KMS-11 (cell line): ENCODE data around the gene PRSS12.

Experiments
- H2AFZ ChIP-seq: fragments of 200-600 bp; sonication (generic); 2 replicates; pipeline ENCODE4 v1.6.1; 2016; ENCODE audit warnings: antibody characterized with exemption, mixed run types, low read depth
- H3K27ac ChIP-seq: fragments of 200-600 bp; sonication (generic); 2 replicates; pipeline ENCODE4 v1.6.1; 2016; ENCODE audit warnings: mild to moderate bottlenecking, mixed run types
- H3K27me3 ChIP-seq: fragments of 200-600 bp; sonication (generic); 2 replicates; pipeline ENCODE4 v1.6.1; 2017; ENCODE audit warnings: mild to moderate bottlenecking, low read depth, mixed run types, moderate library complexity; ENCODE audit not compliant: insufficient read depth
- H3K36me3 ChIP-seq: fragments of 200-600 bp; sonication (generic); 2 replicates; pipeline ENCODE4 v1.6.1; 2017; ENCODE audit warnings: mild to moderate bottlenecking, mixed run types; ENCODE audit not compliant: insufficient read depth
- H3K4me1 ChIP-seq: fragments of 200-600 bp; sonication (generic); 2 replicates; pipeline ENCODE4 v1.6.1; 2016; ENCODE audit warnings: mild to moderate bottlenecking, low read depth, mixed run types; ENCODE audit not compliant: poor library complexity, severe bottlenecking
- H3K4me2 ChIP-seq: fragments of 200-600 bp; sonication (generic); 2 replicates; pipeline ENCODE4 v1.7.0; 2016; ENCODE audit warnings: mild to moderate bottlenecking, mixed run types
- H3K4me3 ChIP-seq: fragments of 200-600 bp; sonication (generic); IDR thresholded peaks from 2 replicates; pipeline ENCODE4 v1.6.1; 2017; ENCODE audit warnings: low read depth, low read length, mixed read lengths; ENCODE audit not compliant: insufficient read depth
- H3K79me2 ChIP-seq: fragments of 200-600 bp; sonication (generic); 2 replicates; pipeline ENCODE4 v1.6.1; 2016; ENCODE audit warnings: low read depth, mixed run types; ENCODE audit not compliant: insufficient read depth
- H3K9ac ChIP-seq: fragments of 200-600 bp; sonication (generic); 2 replicates; pipeline ENCODE4 v1.6.1; 2016; ENCODE audit warnings: mild to moderate bottlenecking, mixed run types
- H4K20me1 ChIP-seq: fragments of 200-600 bp; sonication (generic); 2 replicates; pipeline ENCODE4 v1.6.1; 2016; ENCODE audit warnings: mild to moderate bottlenecking, mixed run types; ENCODE audit not compliant: insufficient read depth
- TF ChIP-seq, protein P1 (sequence below): fragments of 200-600 bp; sonication (generic); conservative IDR thresholded peaks from 2 replicates; pipeline ENCODE4 v1.6.1; 2017; ENCODE audit warnings: low read depth, mild to moderate bottlenecking, antibody characterized with exemption, low read length, moderate library complexity, mixed read lengths

Gene PRSS12

DNA sequence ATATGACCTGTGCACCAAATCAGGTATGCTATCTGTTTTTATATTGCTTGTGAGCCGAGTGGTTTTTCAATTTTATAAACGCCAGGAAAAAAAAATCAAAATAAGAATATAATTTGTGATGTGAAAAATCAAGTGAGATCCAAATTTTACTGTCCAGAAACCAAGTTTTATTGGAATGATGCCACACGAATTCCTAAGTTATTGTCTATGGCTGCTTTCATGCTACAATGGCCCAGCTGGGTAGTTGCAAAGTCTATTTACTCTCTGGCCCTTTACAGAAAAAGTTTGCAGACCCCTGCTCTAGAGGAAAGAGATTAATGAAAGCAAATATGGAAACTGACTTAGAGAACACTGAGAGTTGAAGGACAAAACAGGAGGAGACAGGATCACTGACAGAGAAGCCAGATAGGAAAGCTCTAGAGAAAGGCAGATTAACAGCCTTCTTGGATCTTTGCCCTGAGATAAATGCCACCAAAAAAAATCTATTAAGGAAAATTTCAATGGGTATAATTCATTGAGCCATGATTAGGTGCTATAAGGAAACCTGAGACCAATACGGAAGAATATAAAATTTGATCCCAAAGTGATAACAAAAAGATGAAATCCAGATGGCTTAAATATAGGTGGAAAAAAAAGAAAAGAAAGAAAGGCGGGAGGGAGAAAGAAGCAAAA is 29.8 kb downstream of the PRSS12 start:
- H2AFZ ChIP-seq = no peak overlapping the region

DNA sequence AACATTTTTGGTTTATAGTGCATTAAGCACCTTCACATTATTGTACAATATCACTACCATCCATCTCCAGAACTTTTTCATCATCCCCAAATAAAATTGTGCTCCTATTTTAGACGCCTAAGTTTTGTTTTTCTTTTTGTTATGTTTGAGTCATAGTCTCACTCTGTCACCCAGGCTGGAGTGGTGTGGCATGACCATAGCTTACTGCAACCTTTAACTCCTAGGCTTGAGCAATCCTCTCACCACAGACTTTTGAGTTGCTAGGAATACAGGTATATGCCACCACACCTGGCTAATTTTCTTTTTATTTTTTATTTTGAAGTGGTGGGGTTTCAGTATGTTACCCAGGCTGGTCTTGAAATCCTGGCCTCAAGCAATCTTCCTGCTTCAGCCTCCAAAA is 33.9 kb downstream of the PRSS12 start:
- Histone ChIP-seq H2AFZ (no peak overlapping the region), H3K79me2 (no peaks in the 10 kb centered on the region), H3K9ac (no peak overlapping the region), H3K36me3 (no peaks in the 10 kb centered on the region), H3K4me1 (no peaks in the 10 kb centered on the region), H4K20me1 (no peaks in the 10 kb centered on the region), H3K4me2 (no peak overlapping the region), H3K27ac (no peak overlapping the region), H3K27me3 (no peaks in the 10 kb centered on the region), H3K4me3 (no peak overlapping the region)
- TF ChIP-seq, protein P1, sequence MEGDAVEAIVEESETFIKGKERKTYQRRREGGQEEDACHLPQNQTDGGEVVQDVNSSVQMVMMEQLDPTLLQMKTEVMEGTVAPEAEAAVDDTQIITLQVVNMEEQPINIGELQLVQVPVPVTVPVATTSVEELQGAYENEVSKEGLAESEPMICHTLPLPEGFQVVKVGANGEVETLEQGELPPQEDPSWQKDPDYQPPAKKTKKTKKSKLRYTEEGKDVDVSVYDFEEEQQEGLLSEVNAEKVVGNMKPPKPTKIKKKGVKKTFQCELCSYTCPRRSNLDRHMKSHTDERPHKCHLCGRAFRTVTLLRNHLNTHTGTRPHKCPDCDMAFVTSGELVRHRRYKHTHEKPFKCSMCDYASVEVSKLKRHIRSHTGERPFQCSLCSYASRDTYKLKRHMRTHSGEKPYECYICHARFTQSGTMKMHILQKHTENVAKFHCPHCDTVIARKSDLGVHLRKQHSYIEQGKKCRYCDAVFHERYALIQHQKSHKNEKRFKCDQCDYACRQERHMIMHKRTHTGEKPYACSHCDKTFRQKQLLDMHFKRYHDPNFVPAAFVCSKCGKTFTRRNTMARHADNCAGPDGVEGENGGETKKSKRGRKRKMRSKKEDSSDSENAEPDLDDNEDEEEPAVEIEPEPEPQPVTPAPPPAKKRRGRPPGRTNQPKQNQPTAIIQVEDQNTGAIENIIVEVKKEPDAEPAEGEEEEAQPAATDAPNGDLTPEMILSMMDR = no peak

More for the DNA sequence above, 29.8 kb downstream of the PRSS12 start:
- Histone ChIP-seq H3K36me3 (no peaks in the 10 kb centered on the region), H3K4me2 (no peak overlapping the region), H4K20me1 (no peaks in the 10 kb centered on the region), H3K79me2 (no peaks in the 10 kb centered on the region), H3K27ac (no peak overlapping the region), H3K9ac (no peak overlapping the region), H3K27me3 (no peaks in the 10 kb centered on the region), H3K4me3 (no peak overlapping the region), H3K4me1 (no peaks in the 10 kb centered on the region)
- TF ChIP-seq, protein P1 = no peak

DNA sequence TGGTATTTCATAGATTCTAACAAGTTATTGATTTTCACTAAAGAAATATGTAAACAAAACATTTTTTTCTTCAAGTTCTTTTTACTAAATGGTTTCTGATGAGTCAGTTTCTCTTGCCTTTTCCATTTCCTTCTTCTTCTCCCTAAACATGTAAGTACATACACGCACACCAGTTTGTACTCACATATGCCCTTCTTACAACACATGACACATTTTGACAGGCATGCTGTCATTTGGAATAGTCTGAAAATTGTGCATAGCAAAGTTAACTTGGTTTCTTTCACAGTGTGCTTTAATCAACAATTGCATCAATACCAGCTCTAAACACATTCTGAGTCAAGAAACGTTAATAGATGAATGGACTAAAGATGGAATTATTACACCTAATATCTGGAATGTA is 35.1 kb downstream of the PRSS12 start:
- no peak overlapping the region for H3K4me2 ChIP-seq
- no peaks in the 10 kb centered on the region for H4K20me1 ChIP-seq
- no peak overlapping the region for H3K9ac ChIP-seq
- H3K79me2 ChIP-seq = no peaks in the 10 kb centered on the region
- TF ChIP-seq, protein P1 = no peak
- no peak overlapping the region for H3K4me3 ChIP-seq
- no peaks in the 10 kb centered on the region for H3K36me3 ChIP-seq
- H3K27me3 ChIP-seq = no peaks in the 10 kb centered on the region
- H3K27ac ChIP-seq = no peak overlapping the region
- H2AFZ ChIP-seq = no peak overlapping the region
- no peaks in the 10 kb centered on the region for H3K4me1 ChIP-seq

DNA sequence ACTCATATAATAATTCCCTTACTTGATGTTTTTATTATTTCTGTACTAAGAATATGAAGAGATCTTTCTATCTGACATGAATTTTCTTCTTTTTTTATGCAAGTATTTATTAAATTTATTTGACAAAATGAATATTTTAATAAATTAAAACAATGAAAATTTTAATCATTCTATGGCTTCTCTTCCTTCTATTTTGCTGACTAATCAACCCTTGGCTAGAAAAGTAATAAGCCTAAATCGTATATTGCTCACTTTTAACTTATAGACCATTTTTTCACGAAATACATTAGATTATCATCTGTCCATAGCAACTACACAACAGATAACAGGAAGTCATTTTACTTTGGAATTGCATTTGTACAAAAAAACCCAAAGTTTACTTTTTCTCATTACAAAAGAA is 38.6 kb downstream of the PRSS12 start:
- Histone ChIP-seq H3K4me1 (no peaks in the 10 kb centered on the region), H3K36me3 (no peaks in the 10 kb centered on the region), H3K27ac (no peak overlapping the region), H3K4me3 (no peak overlapping the region), H3K27me3 (no peaks in the 10 kb centered on the region), H3K4me2 (no peak overlapping the region), H4K20me1 (no peaks in the 10 kb centered on the region), H3K79me2 (no peaks in the 10 kb centered on the region), H2AFZ (no peak overlapping the region), H3K9ac (no peak overlapping the region)
- TF ChIP-seq, protein P1 = no peak
